Mammary epithelial cell (primary cell): ENCODE measurements around the gene CWC27.

Experiments
- EZH2 ChIP-seq: IDR thresholded peaks from 2 replicates; pipeline ENCODE4 v1.6.1; 2012; ENCODE audit warnings: low read length, inconsistent platforms, borderline replicate concordance
- TF ChIP-seq, protein P1 (sequence below), 2 donors: IDR thresholded peaks in 1 of 2; conservative IDR thresholded peaks in 1 of 2; 2 replicates each; pipeline ENCODE4 v1.5.1; 2011 to 2012; ENCODE audit warnings: inconsistent platforms in 2 of 2, low read length in 2 of 2, mild to moderate bottlenecking in 2 of 2, control low read depth in 1 of 2, low read depth in 1 of 2; ENCODE audit not compliant: insufficient read depth in 1 of 2; ENCODE audit errors: extremely low read depth in 1 of 2

DNA sequence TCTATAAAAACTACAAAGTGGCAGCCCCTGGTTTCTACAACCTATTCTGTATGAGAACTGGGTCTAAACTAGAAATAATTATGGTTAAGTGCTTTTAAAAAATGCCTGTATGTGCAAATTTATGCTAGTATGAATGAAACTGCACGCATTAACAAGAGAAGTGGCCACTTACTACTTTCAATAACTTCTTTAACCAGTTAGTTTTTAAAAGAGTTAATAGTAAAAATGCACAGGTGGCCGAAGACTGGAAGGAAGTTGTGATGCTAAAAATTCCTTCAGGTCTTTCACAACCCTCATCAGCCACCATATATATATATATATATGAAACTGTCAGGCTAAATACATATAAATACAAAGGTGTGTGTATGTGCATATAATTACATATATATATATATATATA, 41.6 kb upstream of the CWC27 start:
- TF ChIP-seq, protein P1, sequence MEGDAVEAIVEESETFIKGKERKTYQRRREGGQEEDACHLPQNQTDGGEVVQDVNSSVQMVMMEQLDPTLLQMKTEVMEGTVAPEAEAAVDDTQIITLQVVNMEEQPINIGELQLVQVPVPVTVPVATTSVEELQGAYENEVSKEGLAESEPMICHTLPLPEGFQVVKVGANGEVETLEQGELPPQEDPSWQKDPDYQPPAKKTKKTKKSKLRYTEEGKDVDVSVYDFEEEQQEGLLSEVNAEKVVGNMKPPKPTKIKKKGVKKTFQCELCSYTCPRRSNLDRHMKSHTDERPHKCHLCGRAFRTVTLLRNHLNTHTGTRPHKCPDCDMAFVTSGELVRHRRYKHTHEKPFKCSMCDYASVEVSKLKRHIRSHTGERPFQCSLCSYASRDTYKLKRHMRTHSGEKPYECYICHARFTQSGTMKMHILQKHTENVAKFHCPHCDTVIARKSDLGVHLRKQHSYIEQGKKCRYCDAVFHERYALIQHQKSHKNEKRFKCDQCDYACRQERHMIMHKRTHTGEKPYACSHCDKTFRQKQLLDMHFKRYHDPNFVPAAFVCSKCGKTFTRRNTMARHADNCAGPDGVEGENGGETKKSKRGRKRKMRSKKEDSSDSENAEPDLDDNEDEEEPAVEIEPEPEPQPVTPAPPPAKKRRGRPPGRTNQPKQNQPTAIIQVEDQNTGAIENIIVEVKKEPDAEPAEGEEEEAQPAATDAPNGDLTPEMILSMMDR (conservative IDR thresholded peaks at IDR 0.05 in 1 of 2, IDR thresholded peaks at IDR 0.05 in 1 of 2; ENCODE audit: extremely low read depth in 1 of 2, insufficient read depth in 1 of 2, low read depth in 1 of 2, low read length in 2 of 2), result no peak
- TF ChIP-seq EZH2, result no peak
